Measurements from ENCODE around the gene RPS6KA5.

RPS6KA5 gene

DNA sequence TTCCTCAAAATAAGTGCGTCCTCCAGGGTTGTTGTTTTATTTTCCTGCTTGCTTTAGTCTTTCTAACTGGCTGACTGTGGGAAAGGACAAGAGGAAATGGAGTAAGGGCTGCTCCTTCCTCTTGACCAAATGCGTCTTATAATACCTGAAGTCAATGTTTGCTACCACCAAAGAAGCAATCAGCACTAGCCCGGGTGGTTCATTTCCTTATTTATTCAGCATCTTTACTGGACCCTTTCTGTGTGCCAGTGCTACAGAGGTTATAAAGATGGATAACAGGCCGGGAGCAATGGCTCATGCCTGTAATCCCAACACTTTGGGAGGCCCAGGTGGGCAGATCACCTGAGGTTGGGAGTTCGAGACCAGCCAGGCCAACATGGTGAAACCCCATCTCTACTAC, 15.1 kb upstream of the RPS6KA5 start:
- DNase-seq (ENCODE audit: low read depth in 1 of 2, low spot score in 1 of 2), result no peak
- TF ChIP-seq SPI1 (IDR thresholded peaks at IDR 0.05; ENCODE audit: borderline replicate concordance, low read depth) (no peak), GABPA (IDR thresholded peaks at IDR 0.05; ENCODE audit: low read depth) (no peak), POLR2AphosphoS5 (IDR thresholded peaks at IDR 0.05; ENCODE audit: low read depth) (no peak)
- TF ChIP-seq, protein P1, sequence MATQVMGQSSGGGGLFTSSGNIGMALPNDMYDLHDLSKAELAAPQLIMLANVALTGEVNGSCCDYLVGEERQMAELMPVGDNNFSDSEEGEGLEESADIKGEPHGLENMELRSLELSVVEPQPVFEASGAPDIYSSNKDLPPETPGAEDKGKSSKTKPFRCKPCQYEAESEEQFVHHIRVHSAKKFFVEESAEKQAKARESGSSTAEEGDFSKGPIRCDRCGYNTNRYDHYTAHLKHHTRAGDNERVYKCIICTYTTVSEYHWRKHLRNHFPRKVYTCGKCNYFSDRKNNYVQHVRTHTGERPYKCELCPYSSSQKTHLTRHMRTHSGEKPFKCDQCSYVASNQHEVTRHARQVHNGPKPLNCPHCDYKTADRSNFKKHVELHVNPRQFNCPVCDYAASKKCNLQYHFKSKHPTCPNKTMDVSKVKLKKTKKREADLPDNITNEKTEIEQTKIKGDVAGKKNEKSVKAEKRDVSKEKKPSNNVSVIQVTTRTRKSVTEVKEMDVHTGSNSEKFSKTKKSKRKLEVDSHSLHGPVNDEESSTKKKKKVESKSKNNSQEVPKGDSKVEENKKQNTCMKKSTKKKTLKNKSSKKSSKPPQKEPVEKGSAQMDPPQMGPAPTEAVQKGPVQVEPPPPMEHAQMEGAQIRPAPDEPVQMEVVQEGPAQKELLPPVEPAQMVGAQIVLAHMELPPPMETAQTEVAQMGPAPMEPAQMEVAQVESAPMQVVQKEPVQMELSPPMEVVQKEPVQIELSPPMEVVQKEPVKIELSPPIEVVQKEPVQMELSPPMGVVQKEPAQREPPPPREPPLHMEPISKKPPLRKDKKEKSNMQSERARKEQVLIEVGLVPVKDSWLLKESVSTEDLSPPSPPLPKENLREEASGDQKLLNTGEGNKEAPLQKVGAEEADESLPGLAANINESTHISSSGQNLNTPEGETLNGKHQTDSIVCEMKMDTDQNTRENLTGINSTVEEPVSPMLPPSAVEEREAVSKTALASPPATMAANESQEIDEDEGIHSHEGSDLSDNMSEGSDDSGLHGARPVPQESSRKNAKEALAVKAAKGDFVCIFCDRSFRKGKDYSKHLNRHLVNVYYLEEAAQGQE (IDR thresholded peaks at IDR 0.05; ENCODE audit: insufficient replicate concordance, low read depth), result no peak
- TF ChIP-seq, protein P2, sequence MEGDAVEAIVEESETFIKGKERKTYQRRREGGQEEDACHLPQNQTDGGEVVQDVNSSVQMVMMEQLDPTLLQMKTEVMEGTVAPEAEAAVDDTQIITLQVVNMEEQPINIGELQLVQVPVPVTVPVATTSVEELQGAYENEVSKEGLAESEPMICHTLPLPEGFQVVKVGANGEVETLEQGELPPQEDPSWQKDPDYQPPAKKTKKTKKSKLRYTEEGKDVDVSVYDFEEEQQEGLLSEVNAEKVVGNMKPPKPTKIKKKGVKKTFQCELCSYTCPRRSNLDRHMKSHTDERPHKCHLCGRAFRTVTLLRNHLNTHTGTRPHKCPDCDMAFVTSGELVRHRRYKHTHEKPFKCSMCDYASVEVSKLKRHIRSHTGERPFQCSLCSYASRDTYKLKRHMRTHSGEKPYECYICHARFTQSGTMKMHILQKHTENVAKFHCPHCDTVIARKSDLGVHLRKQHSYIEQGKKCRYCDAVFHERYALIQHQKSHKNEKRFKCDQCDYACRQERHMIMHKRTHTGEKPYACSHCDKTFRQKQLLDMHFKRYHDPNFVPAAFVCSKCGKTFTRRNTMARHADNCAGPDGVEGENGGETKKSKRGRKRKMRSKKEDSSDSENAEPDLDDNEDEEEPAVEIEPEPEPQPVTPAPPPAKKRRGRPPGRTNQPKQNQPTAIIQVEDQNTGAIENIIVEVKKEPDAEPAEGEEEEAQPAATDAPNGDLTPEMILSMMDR (IDR thresholded peaks at IDR 0.05; ENCODE audit: insufficient read depth, low read length), result no peak
- Histone ChIP-seq H3K27me3 (ENCODE audit: insufficient read depth, poor library complexity, severe bottlenecking) (no peaks in the 10 kb centered on the region), H3K27ac (replicated peaks) (no peak overlapping the region), H3K4me3 (replicated peaks; ENCODE audit: insufficient read depth, low read length) (no peak overlapping the region)

DNA sequence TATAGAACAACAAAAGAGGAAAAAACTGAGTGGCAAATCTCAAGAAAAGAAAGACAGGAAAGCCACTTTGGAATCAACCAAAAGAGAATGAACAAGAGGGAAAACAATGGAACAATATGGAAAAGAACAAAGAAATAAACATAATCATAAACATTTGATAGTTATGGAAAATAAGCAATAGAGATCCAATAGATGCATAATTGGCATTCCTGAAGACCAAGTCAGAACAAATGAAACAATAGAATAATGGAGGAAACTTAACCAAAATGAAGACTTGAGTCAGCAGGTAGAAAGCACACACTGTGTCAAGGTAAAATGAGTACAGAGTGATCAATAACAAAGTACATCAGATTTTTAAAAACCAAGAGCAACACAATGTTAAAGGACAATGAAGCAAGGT, 10.1 kb upstream of the RPS6KA5 start:
- H3K27ac ChIP-seq (replicated peaks), result no peak overlapping the region
- no peak for DNase-seq (ENCODE audit: low read depth in 1 of 2, low spot score in 1 of 2)
- H3K4me3 ChIP-seq (replicated peaks; ENCODE audit: insufficient read depth, low read length), result no peak overlapping the region
- TF ChIP-seq GABPA (IDR thresholded peaks at IDR 0.05; ENCODE audit: low read depth) (no peak), POLR2AphosphoS5 (IDR thresholded peaks at IDR 0.05; ENCODE audit: low read depth) (no peak), SPI1 (IDR thresholded peaks at IDR 0.05; ENCODE audit: borderline replicate concordance, low read depth) (no peak)
- TF ChIP-seq, protein P1 (IDR thresholded peaks at IDR 0.05; ENCODE audit: insufficient replicate concordance, low read depth), result no peak
- TF ChIP-seq, protein P2 (IDR thresholded peaks at IDR 0.05; ENCODE audit: insufficient read depth, low read length), result no peak
- H3K27me3 ChIP-seq (ENCODE audit: insufficient read depth, poor library complexity, severe bottlenecking), result no peaks in the 10 kb centered on the region

DNA sequence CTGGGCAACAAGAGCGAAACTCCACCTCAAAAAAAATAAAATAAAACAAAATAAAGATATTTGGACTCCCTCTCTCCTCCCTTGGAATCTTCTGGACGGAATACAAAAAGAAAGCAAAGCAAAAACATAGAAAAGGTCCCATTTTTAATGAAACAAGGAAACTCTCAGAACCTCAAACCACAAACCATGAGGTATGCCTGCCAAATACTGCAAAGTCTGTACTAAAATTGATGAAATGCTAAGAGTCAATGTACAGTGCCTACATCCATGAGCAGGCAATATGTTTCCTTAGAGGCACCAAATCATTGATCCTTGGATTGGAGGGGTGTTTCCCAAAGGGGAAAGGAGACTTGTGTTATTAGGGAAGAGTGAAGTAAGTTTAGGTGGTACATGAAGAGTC, 8.2 kb upstream of the RPS6KA5 start:
- DNase-seq (ENCODE audit: low read depth in 1 of 2, low spot score in 1 of 2), result no peak
- TF ChIP-seq GABPA (IDR thresholded peaks at IDR 0.05; ENCODE audit: low read depth), result no peak
- TF ChIP-seq POLR2AphosphoS5 (IDR thresholded peaks at IDR 0.05; ENCODE audit: low read depth), result no peak
- TF ChIP-seq SPI1 (IDR thresholded peaks at IDR 0.05; ENCODE audit: borderline replicate concordance, low read depth), result no peak
- TF ChIP-seq, protein P2 (IDR thresholded peaks at IDR 0.05; ENCODE audit: insufficient read depth, low read length), result no peak
- TF ChIP-seq, protein P1 (IDR thresholded peaks at IDR 0.05; ENCODE audit: insufficient replicate concordance, low read depth), result no peak
- H3K27me3 ChIP-seq (ENCODE audit: insufficient read depth, poor library complexity, severe bottlenecking), result no peaks in the 10 kb centered on the region
- no peak overlapping the region for H3K27ac ChIP-seq (replicated peaks)
- H3K4me3 ChIP-seq (replicated peaks; ENCODE audit: insufficient read depth, low read length), result no peak overlapping the region

Measured in HL-60 (cell line).